Measurements from ENCODE around the gene C1orf21.

The C1orf21 gene

DNA sequence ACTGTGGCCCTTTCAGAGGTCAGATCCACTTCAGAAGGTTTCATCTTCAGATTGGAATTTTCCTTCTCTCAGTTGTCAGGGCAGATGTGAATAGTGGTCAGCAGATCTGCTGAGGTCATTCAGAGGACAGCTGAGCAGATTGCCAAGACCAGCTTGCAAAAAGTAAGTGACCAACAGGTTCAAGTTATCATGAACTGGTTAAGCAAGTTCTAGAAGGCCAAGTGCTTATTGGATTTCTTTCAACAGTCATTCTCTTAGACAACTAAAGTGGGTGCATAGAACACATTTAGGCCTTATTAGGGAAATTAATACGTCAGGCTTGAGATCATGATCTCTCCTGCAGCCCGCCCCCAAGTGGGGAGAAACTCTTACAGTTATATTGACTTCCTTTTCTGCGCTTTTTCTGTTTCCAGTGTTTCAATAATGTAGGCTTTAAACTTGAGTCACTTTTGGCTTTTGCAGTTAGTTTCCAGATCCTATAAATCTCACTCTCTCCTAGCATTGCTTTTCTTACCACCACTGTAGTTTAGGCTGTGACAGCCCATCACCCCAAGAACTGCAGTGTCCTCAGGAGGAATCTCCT is 96.4 kb downstream of the C1orf21 start:
- TF ChIP-seq TAF1 (IDR thresholded peaks at IDR 0.05; ENCODE audit: low read depth, low read length): no peak
- no peak for TF ChIP-seq POLR2A (IDR thresholded peaks at IDR 0.05; ENCODE audit: low read depth, low read length)
- no peak for TF ChIP-seq POLR2AphosphoS5 (IDR thresholded peaks at IDR 0.05; ENCODE audit: low read depth, low read length)
- no peak for TF ChIP-seq PAX5 (IDR thresholded peaks at IDR 0.05; ENCODE audit: insufficient read depth, low read length, severe bottlenecking)
- no peak for TF ChIP-seq POU2F2 (IDR thresholded peaks at IDR 0.05; ENCODE audit: low read depth, low read length)
- TF ChIP-seq SPI1 (IDR thresholded peaks at IDR 0.05; ENCODE audit: low read depth, low read length): no peak
- no peak for DNase-seq (ENCODE audit: insufficient read length, low spot score)
- FAIRE-seq: no peak

- TF ChIP-seq POLR2A (IDR thresholded peaks at IDR 0.05; ENCODE audit: low read depth, low read length): no peak
- TF ChIP-seq PAX5 (IDR thresholded peaks at IDR 0.05; ENCODE audit: insufficient read depth, low read length, severe bottlenecking): no peak
- TF ChIP-seq TAF1 (IDR thresholded peaks at IDR 0.05; ENCODE audit: low read depth, low read length): no peak
- no peak for TF ChIP-seq POU2F2 (IDR thresholded peaks at IDR 0.05; ENCODE audit: low read depth, low read length)
- no peak for TF ChIP-seq POLR2AphosphoS5 (IDR thresholded peaks at IDR 0.05; ENCODE audit: low read depth, low read length)
- TF ChIP-seq SPI1 (IDR thresholded peaks at IDR 0.05; ENCODE audit: low read depth, low read length): no peak
- DNase-seq (ENCODE audit: insufficient read length, low spot score): no peak
- no peak for FAIRE-seq
Observed at GRCh38 chr1:184485751-184486723, 99.2 kb downstream of the C1orf21 start.

DNA sequence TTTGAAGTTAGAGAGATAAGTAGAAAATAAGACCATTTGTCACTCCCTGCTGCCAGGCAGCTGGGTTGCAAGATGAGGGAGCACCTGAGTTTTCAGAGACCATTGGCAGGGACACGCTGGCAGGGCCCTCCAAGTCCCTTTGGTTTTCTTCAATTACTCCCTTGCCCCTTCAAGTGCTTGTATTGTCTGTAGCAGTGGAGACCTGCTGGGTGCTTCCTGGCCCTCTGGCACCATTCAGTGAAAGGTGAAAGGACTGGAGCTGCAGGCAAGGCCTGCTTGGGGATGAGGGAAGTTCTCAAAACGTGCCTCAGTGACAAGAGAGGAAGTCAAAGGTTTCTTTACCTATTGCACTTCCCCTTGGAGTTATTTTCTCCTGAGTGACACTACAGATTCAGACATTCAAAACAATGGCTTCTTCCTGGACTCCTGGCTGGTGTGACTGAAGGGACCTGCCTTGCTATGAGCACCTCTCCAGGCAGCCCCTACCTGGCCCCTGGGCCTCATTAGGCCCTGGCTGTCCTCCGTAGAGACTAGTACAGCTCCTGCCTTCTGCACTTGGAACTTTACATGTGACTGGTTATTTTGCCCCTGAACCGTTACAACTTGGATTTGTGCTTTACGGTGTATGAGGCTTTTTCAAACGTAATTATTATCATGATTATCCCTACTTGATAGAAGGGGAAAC is 100.1 kb downstream of the C1orf21 start:
- no peak for DNase-seq (ENCODE audit: insufficient read length, low spot score)
- FAIRE-seq: no peak
- TF ChIP-seq POLR2AphosphoS5 (IDR thresholded peaks at IDR 0.05; ENCODE audit: low read depth, low read length): no peak
- TF ChIP-seq SPI1 (IDR thresholded peaks at IDR 0.05; ENCODE audit: low read depth, low read length): peak; percentile 37; the same call in 1 of the 2 replicates

GRCh38 chr1:184487531-184488193 is 100.8 kb downstream of the C1orf21 start:
- TF ChIP-seq TAF1 (IDR thresholded peaks at IDR 0.05; ENCODE audit: low read depth, low read length) (no peak), POLR2AphosphoS5 (IDR thresholded peaks at IDR 0.05; ENCODE audit: low read depth, low read length) (no peak), PAX5 (IDR thresholded peaks at IDR 0.05; ENCODE audit: insufficient read depth, low read length, severe bottlenecking) (no peak), POLR2A (IDR thresholded peaks at IDR 0.05; ENCODE audit: low read depth, low read length) (no peak), SPI1 (IDR thresholded peaks at IDR 0.05; ENCODE audit: low read depth, low read length) (no peak), POU2F2 (IDR thresholded peaks at IDR 0.05; ENCODE audit: low read depth, low read length) (no peak)
- FAIRE-seq (no peak), DNase-seq (ENCODE audit: insufficient read length, low spot score) (no peak)

GRCh38 chr1:184489908-184490307 is 103.1 kb downstream of the C1orf21 start:
- no peak for TF ChIP-seq PAX5 (IDR thresholded peaks at IDR 0.05; ENCODE audit: insufficient read depth, low read length, severe bottlenecking)
- TF ChIP-seq TAF1 (IDR thresholded peaks at IDR 0.05; ENCODE audit: low read depth, low read length): no peak
- no peak for TF ChIP-seq POLR2AphosphoS5 (IDR thresholded peaks at IDR 0.05; ENCODE audit: low read depth, low read length)
- TF ChIP-seq POU2F2 (IDR thresholded peaks at IDR 0.05; ENCODE audit: low read depth, low read length): no peak
- TF ChIP-seq SPI1 (IDR thresholded peaks at IDR 0.05; ENCODE audit: low read depth, low read length): no peak
- TF ChIP-seq POLR2A (IDR thresholded peaks at IDR 0.05; ENCODE audit: low read depth, low read length): no peak
- FAIRE-seq (no peak), DNase-seq (ENCODE audit: insufficient read length, low spot score) (no peak)

GRCh38 chr1:184492536-184492935 is 105.7 kb downstream of the C1orf21 start:
- no peak for TF ChIP-seq TAF1 (IDR thresholded peaks at IDR 0.05; ENCODE audit: low read depth, low read length)
- TF ChIP-seq POU2F2 (IDR thresholded peaks at IDR 0.05; ENCODE audit: low read depth, low read length): no peak
- no peak for TF ChIP-seq POLR2A (IDR thresholded peaks at IDR 0.05; ENCODE audit: low read depth, low read length)
- TF ChIP-seq SPI1 (IDR thresholded peaks at IDR 0.05; ENCODE audit: low read depth, low read length): no peak
- no peak for TF ChIP-seq PAX5 (IDR thresholded peaks at IDR 0.05; ENCODE audit: insufficient read depth, low read length, severe bottlenecking)
- no peak for TF ChIP-seq POLR2AphosphoS5 (IDR thresholded peaks at IDR 0.05; ENCODE audit: low read depth, low read length)
- FAIRE-seq: peak; percentile 66
- DNase-seq (ENCODE audit: insufficient read length, low spot score): no peak

GRCh38 chr1:184493987-184494388 is 107.2 kb downstream of the C1orf21 start:
- FAIRE-seq: no peak
- TF ChIP-seq POLR2A (IDR thresholded peaks at IDR 0.05; ENCODE audit: low read depth, low read length) (no peak), POLR2AphosphoS5 (IDR thresholded peaks at IDR 0.05; ENCODE audit: low read depth, low read length) (no peak), POU2F2 (IDR thresholded peaks at IDR 0.05; ENCODE audit: low read depth, low read length) (no peak), PAX5 (IDR thresholded peaks at IDR 0.05; ENCODE audit: insufficient read depth, low read length, severe bottlenecking) (no peak), TAF1 (IDR thresholded peaks at IDR 0.05; ENCODE audit: low read depth, low read length) (no peak), SPI1 (IDR thresholded peaks at IDR 0.05; ENCODE audit: low read depth, low read length) (no peak)
- DNase-seq (ENCODE audit: insufficient read length, low spot score): no peak

- peak; percentile 88 for FAIRE-seq
- peak; percentile 2 for DNase-seq (ENCODE audit: insufficient read length, low spot score)
- TF ChIP-seq SPI1 (IDR thresholded peaks at IDR 0.05; ENCODE audit: low read depth, low read length) (0 out of 2 replicates have a peak, but pooled peaks have one; percentile 0), TAF1 (IDR thresholded peaks at IDR 0.05; ENCODE audit: low read depth, low read length) (no peak), POLR2AphosphoS5 (IDR thresholded peaks at IDR 0.05; ENCODE audit: low read depth, low read length) (no peak), POLR2A (IDR thresholded peaks at IDR 0.05; ENCODE audit: low read depth, low read length) (no peak), POU2F2 (IDR thresholded peaks at IDR 0.05; ENCODE audit: low read depth, low read length) (no peak), PAX5 (IDR thresholded peaks at IDR 0.05; ENCODE audit: insufficient read depth, low read length, severe bottlenecking) (no peak)
Observed at GRCh38 chr1:184494929-184495328, 108.1 kb downstream of the C1orf21 start.

All from GM12891 (cell line).